ENCODE results near the gene DLG4.

The DLG4 gene

GRCh38 chr17:7219812-7220592, at the start of gene DLG4, which contains the start of gene ACADVL:
DLG4 (minus strand) TSS chr17:7219836.
ACADVL (plus strand) TSS chr17:7219938; CDS start chr17:7219985, 47 bp downstream.
- DNase-seq = peak; percentile 65

GRCh38 chr17:7266784-7267183, 47.1 kb upstream of the DLG4 start:
- no peak for DNase-seq

GRCh38 chr17:7263801-7264078, 44.1 kb upstream of the DLG4 start:
- no peak for DNase-seq

- DNase-seq = no peak
Observed at GRCh38 chr17:7262935-7263800, 43.5 kb upstream of the DLG4 start.

GRCh38 chr17:7262192-7262934, 42.7 kb upstream of the DLG4 start, which contains the start of gene CLDN7:
CLDN7 (minus strand) TSS chr17:7262478; CDS start chr17:7262043, 435 bp downstream.
- no peak for DNase-seq

- DNase-seq = no peak
Observed at GRCh38 chr17:7261379-7262191, 41.9 kb upstream of the DLG4 start.

- DNase-seq = no peak
Observed at GRCh38 chr17:7260651-7261378, 41.2 kb upstream of the DLG4 start.

GRCh38 chr17:7260151-7260550, 40.5 kb upstream of the DLG4 start:
- no peak for DNase-seq

GRCh38 chr17:7259555-7259889, 39.9 kb upstream of the DLG4 start:
- no peak for DNase-seq

- DNase-seq = no peak
Observed at GRCh38 chr17:7258731-7259554, 39.3 kb upstream of the DLG4 start.

- DNase-seq = no peak
Observed at GRCh38 chr17:7256766-7257456, 37.3 kb upstream of the DLG4 start.

- no peak for DNase-seq
Observed at GRCh38 chr17:7254511-7254910, 34.9 kb upstream of the DLG4 start.

- DNase-seq = no peak
Observed at GRCh38 chr17:7253082-7253481, 33.4 kb upstream of the DLG4 start.

- peak; percentile 75 for DNase-seq
Observed at GRCh38 chr17:7252176-7253043, 32.8 kb upstream of the DLG4 start, which contains the start of gene ELP5. ELP5 (plus strand) TSS chr17:7252215; CDS start chr17:7252551, 336 bp downstream.

GRCh38 chr17:7251661-7252175, 32.1 kb upstream of the DLG4 start, which contains the start of gene CTDNEP1:
CTDNEP1 (minus strand) TSS chr17:7251734; CDS start chr17:7251296, 438 bp downstream.
- peak; percentile 94 for DNase-seq

GRCh38 chr17:7250695-7251627, 31.3 kb upstream of the DLG4 start:
- no peak for DNase-seq

GRCh38 chr17:7249830-7250229, 30.2 kb upstream of the DLG4 start:
- no peak for DNase-seq

GRCh38 chr17:7249214-7249613, 29.6 kb upstream of the DLG4 start:
- no peak for DNase-seq
